ENCODE results near the gene GRAMD1C.
A peak's percentile ranks its signal among the peaks of the same experiment; 100 is the strongest.

The GRAMD1C gene

DNA sequence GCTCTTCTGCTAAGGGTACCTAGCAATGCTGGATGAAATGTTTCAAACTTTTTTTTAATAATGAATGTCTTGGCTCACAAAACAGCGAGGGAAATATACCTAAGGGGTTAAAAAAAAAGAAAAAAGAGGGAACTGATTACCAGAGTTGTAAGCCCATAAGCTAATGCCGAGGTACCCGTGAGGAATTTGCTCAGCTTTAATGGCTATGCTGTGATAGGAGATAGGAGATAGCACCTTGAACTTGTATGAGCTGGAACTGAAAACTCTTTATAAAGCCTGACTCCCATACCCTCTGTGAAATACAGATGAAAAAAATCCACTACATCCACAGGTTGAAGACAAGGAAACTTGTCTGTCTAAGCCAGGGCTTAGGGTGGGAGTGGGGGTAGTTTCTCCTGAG, 13.9 kb downstream of the GRAMD1C start:
- Histone ChIP-seq H3K4me2 (ENCODE audit: low read length) (no peak overlapping the region), H3K9ac (ENCODE audit: low read depth, low read length) (no peak overlapping the region), H3K36me3 (ENCODE audit: insufficient read depth, low read length) (no peaks in the 10 kb centered on the region), H3K4me1 (ENCODE audit: control insufficient read depth, insufficient read depth, low read length) (peaks cover 6% of the 10 kb centered on the region), H3K27me3 (ENCODE audit: control insufficient read depth, insufficient read depth, low read length) (no peaks in the 10 kb centered on the region), H3K4me3 (ENCODE audit: low read length) (no peak overlapping the region), H3K9me3 (replicated peaks; ENCODE audit: low read length) (no peaks in the 10 kb centered on the region)

DNA sequence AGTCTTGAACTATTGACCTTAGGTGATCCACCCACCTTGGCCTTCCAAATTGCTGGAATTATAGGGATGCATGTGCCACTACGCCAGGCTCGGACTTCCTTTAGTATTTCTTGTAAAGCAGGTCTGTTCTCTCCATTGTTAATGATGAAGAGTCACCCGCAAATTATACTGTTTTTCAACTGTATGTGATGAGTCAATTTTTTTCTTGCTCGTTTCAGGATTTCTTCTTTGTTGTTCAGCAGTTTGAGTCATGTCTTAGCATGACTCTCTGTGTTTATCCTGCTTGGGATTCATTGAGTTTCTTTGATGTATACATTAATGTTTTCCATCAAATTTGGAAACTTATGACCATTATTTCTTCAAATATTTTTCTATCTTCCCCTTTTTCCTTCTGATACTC, 28.9 kb downstream of the GRAMD1C start:
- Histone ChIP-seq H3K4me2 (ENCODE audit: low read length) (no peak overlapping the region), H3K4me3 (ENCODE audit: low read length) (no peak overlapping the region), H3K9ac (ENCODE audit: low read depth, low read length) (no peak overlapping the region), H3K9me3 (replicated peaks; ENCODE audit: low read length) (no peaks in the 10 kb centered on the region), H3K4me1 (ENCODE audit: control insufficient read depth, insufficient read depth, low read length) (peaks cover 11% of the 10 kb centered on the region), H3K27me3 (ENCODE audit: control insufficient read depth, insufficient read depth, low read length) (no peaks in the 10 kb centered on the region), H3K36me3 (ENCODE audit: insufficient read depth, low read length) (no peaks in the 10 kb centered on the region)

DNA sequence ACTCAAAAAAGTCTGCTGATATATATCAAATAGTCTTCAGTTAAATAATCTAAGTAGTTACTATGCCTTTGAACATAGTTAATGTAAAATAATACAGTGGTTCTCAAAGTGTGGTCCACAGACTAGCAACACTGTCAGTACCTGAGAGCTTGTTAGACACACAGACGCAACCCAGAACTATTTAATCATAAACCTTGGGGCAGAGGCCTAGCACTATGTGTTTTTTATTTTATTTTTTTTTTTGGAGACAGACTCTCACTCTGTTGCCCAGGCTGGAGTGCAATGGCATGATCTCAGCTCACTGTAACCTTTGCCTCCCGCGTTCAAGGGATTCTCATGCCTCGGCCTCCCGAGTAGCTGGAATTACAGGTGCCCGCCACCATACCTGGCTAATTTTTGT, 34.7 kb downstream of the GRAMD1C start:
- no peaks in the 10 kb centered on the region for H3K9me3 ChIP-seq (replicated peaks; ENCODE audit: low read length)
- no peak overlapping the region for H3K9ac ChIP-seq (ENCODE audit: low read depth, low read length)
- no peaks in the 10 kb centered on the region for H3K36me3 ChIP-seq (ENCODE audit: insufficient read depth, low read length)
- H3K4me2 ChIP-seq (ENCODE audit: low read length): no peak overlapping the region
- no peak overlapping the region for H3K4me3 ChIP-seq (ENCODE audit: low read length)
- H3K4me1 ChIP-seq (ENCODE audit: control insufficient read depth, insufficient read depth, low read length): peaks cover 1% of the 10 kb centered on the region
- no peaks in the 10 kb centered on the region for H3K27me3 ChIP-seq (ENCODE audit: control insufficient read depth, insufficient read depth, low read length)

DNA sequence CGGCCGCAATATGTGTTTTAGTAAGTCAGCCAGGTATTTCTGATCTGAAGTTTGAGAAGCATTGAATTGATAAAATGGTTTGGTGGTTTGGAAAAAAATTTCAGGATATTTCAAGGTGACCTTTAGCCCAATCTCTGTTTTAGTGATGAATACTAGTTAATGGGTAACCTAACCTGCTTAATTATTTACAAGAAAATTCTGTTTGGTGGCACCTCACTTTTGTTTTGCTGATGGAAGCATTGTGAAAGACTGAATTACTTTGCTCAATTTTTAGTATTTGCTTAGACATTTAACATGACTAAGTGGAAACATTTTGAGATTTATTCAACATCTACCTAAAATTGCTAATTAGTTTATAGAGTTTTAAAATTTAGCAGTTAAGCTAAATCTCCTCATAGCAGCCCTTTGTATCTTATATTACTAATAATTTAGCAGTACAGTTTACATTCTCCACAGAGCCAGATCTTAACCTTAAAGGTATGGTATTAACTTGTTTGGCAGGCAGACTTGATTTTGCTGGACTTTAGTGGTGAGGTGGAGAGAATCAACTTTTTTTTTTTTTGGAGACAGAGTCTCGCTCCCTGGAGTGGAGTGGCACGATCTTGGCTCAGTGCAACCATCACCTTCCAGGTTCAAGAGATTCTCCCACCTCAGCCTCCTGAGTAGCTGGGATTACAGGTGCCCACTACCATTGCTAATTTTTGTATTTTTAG, 35.4 kb downstream of the GRAMD1C start:
- Histone ChIP-seq H3K4me2 (ENCODE audit: low read length) (no peak overlapping the region), H3K4me3 (ENCODE audit: low read length) (no peak overlapping the region), H3K9me3 (replicated peaks; ENCODE audit: low read length) (no peaks in the 10 kb centered on the region), H3K27me3 (ENCODE audit: control insufficient read depth, insufficient read depth, low read length) (no peaks in the 10 kb centered on the region), H3K9ac (ENCODE audit: low read depth, low read length) (no peak overlapping the region), H3K36me3 (ENCODE audit: insufficient read depth, low read length) (no peaks in the 10 kb centered on the region), H3K4me1 (ENCODE audit: control insufficient read depth, insufficient read depth, low read length) (no peaks in the 10 kb centered on the region)

GRCh38 chr3:113878403-113878802, 39.8 kb downstream of the GRAMD1C start:
- H3K4me1 ChIP-seq (ENCODE audit: control insufficient read depth, insufficient read depth, low read length): no peaks in the 10 kb centered on the region
- no peaks in the 10 kb centered on the region for H3K36me3 ChIP-seq (ENCODE audit: insufficient read depth, low read length)
- H3K9me3 ChIP-seq (replicated peaks; ENCODE audit: low read length): no peaks in the 10 kb centered on the region

GRCh38 chr3:113885050-113885449, 46.5 kb downstream of the GRAMD1C start:
- no peaks in the 10 kb centered on the region for H3K4me1 ChIP-seq (ENCODE audit: control insufficient read depth, insufficient read depth, low read length)
- H3K4me2 ChIP-seq (ENCODE audit: low read length): no peak overlapping the region
- no peaks in the 10 kb centered on the region for H3K27me3 ChIP-seq (ENCODE audit: control insufficient read depth, insufficient read depth, low read length)
- no peak overlapping the region for H3K9ac ChIP-seq (ENCODE audit: low read depth, low read length)
- no peak overlapping the region for H3K4me3 ChIP-seq (ENCODE audit: low read length)
- H3K36me3 ChIP-seq (ENCODE audit: insufficient read depth, low read length): no peaks in the 10 kb centered on the region
- no peaks in the 10 kb centered on the region for H3K9me3 ChIP-seq (replicated peaks; ENCODE audit: low read length)

More at GRCh38 chr3:113878403-113878802, 39.8 kb downstream of the GRAMD1C start:
- no peak overlapping the region for H3K9ac ChIP-seq (ENCODE audit: low read depth, low read length)
- no peak overlapping the region for H3K4me3 ChIP-seq (ENCODE audit: low read length)
- no peaks in the 10 kb centered on the region for H3K27me3 ChIP-seq (ENCODE audit: control insufficient read depth, insufficient read depth, low read length)
- no peak overlapping the region for H3K4me2 ChIP-seq (ENCODE audit: low read length)

- no peaks in the 10 kb centered on the region for H3K4me1 ChIP-seq (ENCODE audit: control insufficient read depth, insufficient read depth, low read length)
- no peaks in the 10 kb centered on the region for H3K9me3 ChIP-seq (replicated peaks; ENCODE audit: low read length)
- no peak overlapping the region for H3K4me2 ChIP-seq (ENCODE audit: low read length)
- H3K27me3 ChIP-seq (ENCODE audit: control insufficient read depth, insufficient read depth, low read length): no peaks in the 10 kb centered on the region
- no peak overlapping the region for H3K4me3 ChIP-seq (ENCODE audit: low read length)
- H3K9ac ChIP-seq (ENCODE audit: low read depth, low read length): no peak overlapping the region
- H3K36me3 ChIP-seq (ENCODE audit: insufficient read depth, low read length): no peaks in the 10 kb centered on the region
Measured at GRCh38 chr3:113890256-113890900, 51.8 kb downstream of the GRAMD1C start.

DNA sequence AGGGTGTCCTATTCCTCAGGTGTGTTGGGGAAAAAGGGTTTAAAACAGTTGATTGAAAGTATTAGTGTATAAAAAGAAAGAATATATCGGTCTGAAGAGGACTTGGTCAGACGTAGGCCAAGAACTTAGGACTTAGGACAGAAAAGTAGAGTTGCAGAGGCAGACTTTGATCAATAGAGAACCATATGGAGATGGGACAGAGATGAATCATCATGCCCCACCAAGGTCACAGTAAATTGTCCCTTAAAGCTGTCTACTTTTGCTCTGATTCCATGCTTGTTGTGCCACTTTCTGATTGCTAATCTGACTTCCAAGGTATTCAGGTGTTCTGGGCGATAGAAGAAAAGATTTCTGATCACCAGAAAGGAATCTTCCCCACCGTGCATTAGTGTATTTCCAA, 56.3 kb downstream of the GRAMD1C start:
- H3K4me3 ChIP-seq (ENCODE audit: low read length): no peak overlapping the region
- peaks cover 12% of the 10 kb centered on the region for H3K4me1 ChIP-seq (ENCODE audit: control insufficient read depth, insufficient read depth, low read length)
- no peaks in the 10 kb centered on the region for H3K27me3 ChIP-seq (ENCODE audit: control insufficient read depth, insufficient read depth, low read length)
- no peak overlapping the region for H3K9ac ChIP-seq (ENCODE audit: low read depth, low read length)
- H3K4me2 ChIP-seq (ENCODE audit: low read length): no peak overlapping the region
- H3K9me3 ChIP-seq (replicated peaks; ENCODE audit: low read length): no peaks in the 10 kb centered on the region
- H3K36me3 ChIP-seq (ENCODE audit: insufficient read depth, low read length): no peaks in the 10 kb centered on the region

DNA sequence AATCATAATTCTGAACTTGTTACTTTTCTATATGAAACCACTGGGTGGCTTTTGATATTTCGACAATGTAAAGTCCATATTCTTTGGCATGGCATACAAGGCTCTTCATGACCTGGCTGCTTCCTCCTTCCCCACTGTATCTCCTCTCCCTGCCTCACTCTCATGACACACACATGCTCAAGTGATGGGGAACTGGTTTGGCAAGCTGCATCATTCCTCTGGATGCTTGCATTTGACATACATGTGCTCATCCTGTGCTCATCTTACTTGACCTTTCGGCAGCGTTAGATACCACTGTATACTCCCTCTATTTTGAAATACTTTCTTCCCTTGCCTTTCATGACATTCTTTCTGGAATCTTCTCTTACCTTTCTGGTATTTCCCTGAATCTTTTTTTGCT, 57.4 kb downstream of the GRAMD1C start:
- no peaks in the 10 kb centered on the region for H3K9me3 ChIP-seq (replicated peaks; ENCODE audit: low read length)
- no peak overlapping the region for H3K9ac ChIP-seq (ENCODE audit: low read depth, low read length)
- no peak overlapping the region for H3K4me2 ChIP-seq (ENCODE audit: low read length)
- no peaks in the 10 kb centered on the region for H3K36me3 ChIP-seq (ENCODE audit: insufficient read depth, low read length)
- no peak overlapping the region for H3K4me3 ChIP-seq (ENCODE audit: low read length)
- H3K27me3 ChIP-seq (ENCODE audit: control insufficient read depth, insufficient read depth, low read length): no peaks in the 10 kb centered on the region
- H3K4me1 ChIP-seq (ENCODE audit: control insufficient read depth, insufficient read depth, low read length): peaks cover 12% of the 10 kb centered on the region

GRCh38 chr3:113896930-113897329, 58.3 kb downstream of the GRAMD1C start:
- Histone ChIP-seq H3K27me3 (ENCODE audit: control insufficient read depth, insufficient read depth, low read length) (no peaks in the 10 kb centered on the region), H3K4me3 (ENCODE audit: low read length) (no peak overlapping the region), H3K9ac (ENCODE audit: low read depth, low read length) (no peak overlapping the region), H3K4me1 (ENCODE audit: control insufficient read depth, insufficient read depth, low read length) (peaks cover 12% of the 10 kb centered on the region), H3K4me2 (ENCODE audit: low read length) (peak overlapping the region; percentile 50), H3K9me3 (replicated peaks; ENCODE audit: low read length) (no peaks in the 10 kb centered on the region), H3K36me3 (ENCODE audit: insufficient read depth, low read length) (no peaks in the 10 kb centered on the region)

DNA sequence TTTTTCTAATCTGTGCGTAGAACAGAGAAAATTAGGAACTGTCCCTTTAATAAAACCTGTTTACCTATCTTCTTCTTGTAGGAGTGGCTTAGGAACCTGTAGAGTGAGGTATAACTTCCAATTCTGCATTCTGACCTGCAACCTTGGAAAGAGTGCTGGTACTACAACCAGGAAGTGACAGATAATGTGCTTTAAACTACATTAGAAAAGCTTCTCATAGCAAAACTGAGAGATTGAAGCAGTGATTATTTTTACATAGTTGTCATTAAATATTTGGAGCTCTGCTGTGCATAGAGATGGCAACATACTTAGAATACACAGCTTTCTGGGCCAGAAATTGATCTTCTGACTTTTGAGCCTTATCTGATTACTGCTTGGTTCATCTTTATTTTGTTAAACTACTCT, 58.8 kb downstream of the GRAMD1C start:
- H3K9me3 ChIP-seq (replicated peaks; ENCODE audit: low read length): no peaks in the 10 kb centered on the region
- no peak overlapping the region for H3K9ac ChIP-seq (ENCODE audit: low read depth, low read length)
- H3K36me3 ChIP-seq (ENCODE audit: insufficient read depth, low read length): no peaks in the 10 kb centered on the region
- H3K4me3 ChIP-seq (ENCODE audit: low read length): no peak overlapping the region
- H3K4me2 ChIP-seq (ENCODE audit: low read length): peak overlapping the region; percentile 50
- peaks cover 12% of the 10 kb centered on the region for H3K4me1 ChIP-seq (ENCODE audit: control insufficient read depth, insufficient read depth, low read length)
- H3K27me3 ChIP-seq (ENCODE audit: control insufficient read depth, insufficient read depth, low read length): no peaks in the 10 kb centered on the region

DNA sequence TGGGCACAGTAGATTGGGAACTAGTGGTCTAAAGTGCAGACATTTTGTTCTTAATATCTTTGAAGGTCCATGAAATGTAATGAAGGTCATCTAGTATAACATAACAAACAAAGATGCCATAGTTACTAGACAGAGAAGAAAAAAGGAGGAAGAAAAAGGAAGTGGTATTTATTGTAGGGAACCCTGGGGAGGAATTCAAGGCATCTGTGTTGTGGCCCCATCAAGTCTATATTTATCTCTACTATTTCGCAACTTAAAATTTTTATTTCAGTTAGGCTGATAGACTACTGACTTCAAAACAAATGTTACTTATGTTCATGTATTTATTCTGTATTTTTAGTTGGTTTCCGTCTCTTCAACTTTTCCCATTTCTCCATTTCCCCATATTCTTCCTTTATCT, 60.3 kb downstream of the GRAMD1C start:
- Histone ChIP-seq H3K4me3 (ENCODE audit: low read length) (no peak overlapping the region), H3K4me2 (ENCODE audit: low read length) (no peak overlapping the region), H3K36me3 (ENCODE audit: insufficient read depth, low read length) (no peaks in the 10 kb centered on the region), H3K9ac (ENCODE audit: low read depth, low read length) (no peak overlapping the region), H3K4me1 (ENCODE audit: control insufficient read depth, insufficient read depth, low read length) (peaks cover 12% of the 10 kb centered on the region), H3K9me3 (replicated peaks; ENCODE audit: low read length) (no peaks in the 10 kb centered on the region), H3K27me3 (ENCODE audit: control insufficient read depth, insufficient read depth, low read length) (no peaks in the 10 kb centered on the region)

Data from skeletal muscle satellite cell (primary cell).